ENCODE measurements around the gene PCSK1N.
A peak's percentile ranks its signal among the peaks of the same experiment; 100 is the strongest.
"Not testable (repeated sequence)": the region's sequence is repeated elsewhere in the genome, so short reads cannot be mapped to it uniquely, and the experiment has no call there.

The PCSK1N gene

GRCh38 chrX:48819394-48819793 lies 16.0 kb downstream of the PCSK1N start:
- not testable (repeated sequence) for DNase-seq

DNA sequence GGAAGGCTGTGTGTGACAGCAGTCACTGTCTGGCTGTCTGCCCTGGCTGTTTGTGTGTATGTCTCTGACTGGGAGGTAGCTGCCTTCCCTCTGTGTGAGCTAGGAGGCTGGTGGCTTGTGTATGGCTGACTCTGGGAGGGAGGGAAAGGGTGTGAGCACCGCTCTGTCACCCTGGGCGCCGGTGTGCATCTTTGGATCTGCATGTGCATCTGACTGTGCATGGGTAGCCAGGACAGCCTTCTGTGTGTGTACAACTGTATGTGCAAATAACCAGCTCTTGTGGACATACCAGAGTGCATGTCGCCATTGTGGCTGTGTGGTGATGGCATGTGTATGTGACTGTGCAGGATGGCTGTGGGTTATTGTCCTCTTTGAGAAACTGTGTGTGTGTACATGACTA lies 16.5 kb downstream of the PCSK1N start:
- DNase-seq = no peak

- DNase-seq = no peak
Observed at GRCh38 chrX:48818098-48818497, 17.3 kb downstream of the PCSK1N start.

GRCh38 chrX:48816014-48816810 lies 19.2 kb downstream of the PCSK1N start:
- DNase-seq = no peak

- DNase-seq = no peak
Observed at GRCh38 chrX:48815266-48815665, 20.1 kb downstream of the PCSK1N start.

- no peak for DNase-seq
Observed at GRCh38 chrX:48814722-48815121, 20.7 kb downstream of the PCSK1N start.

DNA sequence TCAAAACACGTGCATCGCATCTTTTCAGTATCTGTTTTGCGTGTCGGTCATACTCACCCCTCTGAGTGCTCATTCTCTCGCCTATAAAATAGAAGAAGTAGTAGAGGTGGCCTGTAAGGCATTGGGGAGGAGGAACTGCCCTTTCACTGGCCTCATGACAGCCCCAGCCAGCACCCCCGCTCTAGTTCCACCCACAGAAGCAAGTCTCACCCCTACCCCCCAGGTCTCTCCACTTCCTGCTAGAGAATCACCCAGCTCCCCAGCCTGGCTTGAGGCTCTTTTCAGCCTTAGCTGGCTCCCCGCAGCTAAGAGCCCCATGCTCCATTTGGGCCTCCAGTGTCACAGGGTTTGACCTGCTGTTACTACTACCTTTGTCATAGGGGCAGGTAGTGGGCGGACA lies 21.8 kb downstream of the PCSK1N start:
- no peak for DNase-seq

DNA sequence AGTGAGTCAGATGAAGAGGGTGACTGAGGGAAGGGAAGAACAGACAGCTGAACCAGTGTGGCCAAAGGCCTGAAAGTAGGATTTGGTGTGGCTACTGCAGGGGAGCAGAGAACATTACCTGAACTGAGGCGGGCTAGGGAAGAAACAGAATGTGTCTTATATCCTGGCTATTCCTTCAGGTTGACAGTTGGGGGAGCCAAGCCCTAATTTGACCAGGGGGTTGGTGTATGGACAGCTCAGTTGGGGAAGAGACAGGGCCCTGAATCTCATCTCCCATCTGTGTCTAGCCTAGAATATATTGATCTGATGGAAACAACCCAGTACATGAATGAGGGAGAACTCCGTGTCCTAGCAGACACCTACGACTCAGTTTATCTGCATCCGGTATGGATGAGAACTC lies 29.3 kb downstream of the PCSK1N start:
- DNase-seq = no peak

DNA sequence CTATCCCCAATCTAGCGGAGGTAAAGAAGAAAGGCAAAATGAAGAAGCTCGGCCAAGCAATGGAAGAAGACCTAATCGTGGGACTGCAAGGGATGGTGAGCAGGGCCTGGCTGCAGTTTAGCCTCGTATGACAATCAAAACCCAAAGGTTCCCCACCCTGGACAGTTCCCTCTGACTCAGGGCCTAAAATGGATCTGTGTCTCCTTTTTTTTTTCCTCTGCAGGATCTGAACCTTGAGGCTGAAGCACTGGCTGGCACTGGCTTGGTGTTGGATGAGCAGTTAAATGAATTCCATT lies 32.6 kb downstream of the PCSK1N start:
- DNase-seq = no peak

DNA sequence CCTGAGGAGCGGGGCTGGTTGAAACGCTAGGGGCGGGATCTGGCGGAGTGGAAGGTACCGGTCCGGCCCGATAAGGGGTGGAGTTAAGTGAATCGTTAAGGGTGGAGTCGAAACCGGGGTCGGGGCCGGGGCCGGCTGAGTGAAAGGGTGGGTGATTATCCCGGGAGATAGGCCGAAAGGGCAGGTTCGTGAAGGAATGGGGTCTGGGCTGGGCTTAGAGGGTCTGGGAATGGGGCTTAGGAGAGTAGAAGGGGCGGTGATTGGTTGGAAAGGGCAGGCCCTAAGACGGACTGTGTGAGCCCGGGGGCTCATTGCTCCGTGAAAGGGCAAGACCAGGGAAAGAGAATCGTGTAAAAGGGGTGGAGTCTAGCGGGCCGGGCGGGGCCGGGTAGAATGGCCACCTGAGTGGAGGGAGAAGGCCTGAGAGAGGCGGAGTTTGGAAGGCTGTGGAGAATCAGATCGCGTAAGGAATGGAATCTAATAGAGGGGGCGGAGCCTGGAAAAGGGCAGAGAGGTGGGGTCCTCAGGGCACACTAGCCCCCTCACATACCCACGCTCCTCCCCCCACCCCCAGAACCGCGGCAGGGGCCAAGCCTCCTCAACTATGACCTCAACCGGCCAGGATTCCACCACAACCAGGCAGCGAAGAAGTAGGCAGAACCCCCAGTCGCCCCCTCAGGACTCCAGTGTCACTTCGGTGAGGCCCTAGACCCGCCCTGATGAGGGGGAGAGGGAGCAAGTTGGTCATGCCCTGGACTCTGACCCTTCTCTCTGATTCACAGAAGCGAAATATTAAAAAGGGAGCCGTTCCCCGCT lies 33.1 kb downstream of the PCSK1N start:
- peak; percentile 77 for DNase-seq

DNA sequence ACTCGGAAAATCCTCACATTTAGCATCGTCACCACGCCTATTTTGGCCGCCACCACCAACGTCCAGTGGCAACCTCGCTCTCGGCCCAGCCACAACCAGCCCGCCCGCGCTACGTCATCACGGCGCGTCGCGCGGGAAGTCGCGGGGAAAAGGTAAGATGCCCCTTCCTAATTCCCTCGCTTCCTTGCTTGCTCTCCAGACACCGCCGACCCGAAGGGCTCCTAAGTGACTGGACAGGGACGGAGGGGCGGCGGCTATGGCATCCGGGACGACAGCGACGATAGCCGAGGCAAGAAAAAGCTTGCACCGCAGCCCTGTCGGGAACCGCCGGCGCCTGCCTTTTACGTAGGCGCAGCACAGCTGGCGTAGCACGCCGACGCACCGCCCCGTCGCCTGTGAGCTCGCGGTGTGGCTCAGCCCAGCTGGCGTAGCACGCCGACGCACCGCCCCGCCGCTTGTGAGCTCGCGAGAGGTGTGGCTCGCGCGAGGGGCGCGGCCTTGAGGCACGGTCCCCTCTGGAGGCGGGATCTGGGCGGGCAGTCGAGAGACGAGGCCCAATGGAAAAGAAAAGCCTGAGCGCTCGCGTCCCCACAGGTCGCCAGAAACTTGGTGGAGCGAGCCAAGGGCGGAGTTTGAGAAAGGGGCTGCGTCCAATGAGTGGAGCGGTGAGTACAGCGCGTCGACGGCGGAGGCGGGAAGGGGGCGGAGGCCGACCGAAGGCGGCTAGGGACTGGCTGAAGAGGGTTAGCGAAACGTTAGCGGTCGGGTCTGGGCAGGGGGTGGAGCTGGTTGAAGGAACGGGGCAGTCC lies 33.9 kb downstream of the PCSK1N start, which contains the start of gene HDAC6:
HDAC6 (plus strand) TSS at position 788 of the 809 bp plus-strand sequence. CDS start 626 bp downstream, outside the sequence.
- DNase-seq = peak; percentile 99

GRCh38 chrX:48800574-48801279 lies 34.7 kb downstream of the PCSK1N start:
- no peak for DNase-seq

- no peak for DNase-seq
Observed at GRCh38 chrX:48798318-48798717, 37.1 kb downstream of the PCSK1N start.

DNA sequence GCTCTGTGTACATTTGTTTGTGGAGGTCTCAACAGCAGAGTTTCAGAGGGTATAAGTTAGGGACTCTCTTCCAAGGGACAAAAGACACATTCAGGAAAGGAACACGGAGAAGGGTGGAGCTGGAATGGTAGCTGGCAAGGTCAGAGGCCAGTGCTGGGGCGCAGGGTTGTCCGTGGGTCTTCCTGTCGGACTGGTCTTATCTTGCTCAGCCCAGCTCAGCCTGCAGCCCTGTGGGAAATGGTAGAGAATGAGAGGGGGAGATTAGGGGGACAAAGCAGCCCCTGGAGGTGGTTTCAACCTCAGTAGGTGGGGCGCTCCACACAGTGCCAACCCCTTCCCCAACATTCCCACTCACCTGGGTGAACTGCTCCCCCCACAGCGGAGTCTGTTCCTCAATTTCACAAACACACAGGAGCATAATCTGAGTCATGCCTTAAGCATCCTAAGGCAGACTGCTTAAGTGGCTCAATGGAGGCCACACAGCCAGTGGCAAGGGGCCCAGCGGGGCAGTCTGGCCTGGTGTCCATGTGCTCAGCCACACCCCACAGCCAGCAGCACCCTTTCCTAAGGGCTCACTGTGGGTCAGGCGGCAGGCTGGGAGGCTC lies 40.4 kb downstream of the PCSK1N start:
- DNase-seq = peak; percentile 56

DNA sequence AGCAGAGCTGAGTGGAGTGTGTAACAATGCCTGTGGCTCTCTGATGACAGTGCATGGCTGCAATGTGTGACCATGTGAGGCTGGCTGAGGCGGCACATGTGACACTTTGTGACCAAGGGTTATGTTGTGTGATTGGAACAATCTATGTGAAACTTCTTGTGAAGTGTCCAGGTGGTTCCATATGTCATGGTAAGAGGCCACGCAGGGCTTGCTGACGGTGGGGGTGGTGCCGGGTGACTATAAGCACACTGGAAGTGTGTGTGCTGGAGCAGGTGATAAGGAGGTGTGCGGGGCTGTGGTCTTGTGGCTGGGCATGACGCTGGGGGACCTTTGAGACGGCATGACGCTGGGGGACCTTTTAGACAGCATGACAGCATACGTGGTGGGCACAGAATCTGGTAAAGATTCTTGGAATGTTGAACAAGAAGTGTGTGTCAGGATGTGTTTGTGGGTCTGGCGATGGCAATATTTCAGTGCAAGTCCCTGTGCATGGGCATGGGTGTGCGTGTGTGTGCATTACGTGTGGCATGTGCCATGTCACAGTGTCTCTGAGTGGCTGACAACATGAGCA lies 41.0 kb downstream of the PCSK1N start:
- DNase-seq = no peak

GRCh38 chrX:48793935-48794334 lies 41.5 kb downstream of the PCSK1N start:
- no peak for DNase-seq

GRCh38 chrX:48792219-48792618 lies 43.2 kb downstream of the PCSK1N start:
- DNase-seq = no peak

GRCh38 chrX:48791063-48791820 lies 44.2 kb downstream of the PCSK1N start:
- DNase-seq = no peak

DNA sequence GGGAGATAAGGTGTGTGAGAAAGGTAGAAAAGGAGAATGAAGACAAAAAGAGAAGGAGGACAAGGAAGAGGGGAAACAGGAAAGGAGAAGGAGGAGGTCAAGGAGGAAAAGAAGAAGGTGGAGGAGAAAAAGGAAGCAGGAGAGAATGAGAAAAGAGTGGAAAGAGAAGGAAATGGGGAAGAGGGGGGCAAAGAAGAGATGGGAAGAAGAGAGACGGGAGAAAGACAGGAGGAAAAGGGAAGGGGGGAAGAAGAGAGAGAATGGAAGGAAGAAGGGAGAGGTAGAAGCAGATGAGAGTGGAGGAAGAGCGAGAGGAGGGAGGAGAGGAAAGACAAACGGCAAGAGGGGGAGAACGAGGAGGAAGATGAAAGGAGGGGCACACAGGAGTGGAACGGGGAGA lies 44.9 kb downstream of the PCSK1N start:
- no peak for DNase-seq

- DNase-seq = no peak
Observed at GRCh38 chrX:48789366-48790220, 45.8 kb downstream of the PCSK1N start.
